H9 (cell line): Measurements from ENCODE around the gene GPC6. TPM values are rescaled to one million over a fixed set of nuclear protein-coding genes. Genes with fewer than 3 reads are reported as not detected.

Source experiments
- DNase-seq: peaks from one replicate; pipeline ENCODE4 v3.0.0-alpha.2; 2017
- H2AFZ ChIP-seq: one replicate; pipeline ENCODE4 v1.6.1; 2013; ENCODE audit warnings: mild to moderate bottlenecking, low read length, control low read depth, moderate library complexity
- H2AK5ac ChIP-seq: 2 replicates; pipeline ENCODE4 v1.6.1; 2013; ENCODE audit warnings: low read length, control low read depth, mixed read lengths; ENCODE audit not compliant: insufficient read length
- H2BK120ac ChIP-seq: one replicate; pipeline ENCODE4 v1.6.1; 2013; ENCODE audit warnings: low read depth, mild to moderate bottlenecking, low read length, control low read depth, inconsistent platforms; ENCODE audit not compliant: poor library complexity, severe bottlenecking
- H2BK12ac ChIP-seq: 2 replicates; pipeline ENCODE4 v1.6.1; 2013; ENCODE audit warnings: low read length, control low read depth, mixed read lengths, low read depth; ENCODE audit not compliant: insufficient read length
- H2BK15ac ChIP-seq: 2 replicates; pipeline ENCODE4 v1.6.1; 2013; ENCODE audit warnings: low read depth, low read length, control low read depth
- H2BK20ac ChIP-seq: one replicate; pipeline ENCODE4 v1.6.1; 2013; ENCODE audit warnings: low read depth, mild to moderate bottlenecking, low read length, control low read depth, inconsistent platforms; ENCODE audit not compliant: poor library complexity, severe bottlenecking
- H2BK5ac ChIP-seq: 2 replicates; pipeline ENCODE4 v1.6.1; 2013; ENCODE audit warnings: low read length, control low read depth, mixed read lengths; ENCODE audit not compliant: insufficient read length
- H3K14ac ChIP-seq: 2 replicates; pipeline ENCODE4 v1.6.1; 2013; ENCODE audit warnings: low read length, control low read depth; ENCODE audit not compliant: insufficient read depth
- H3K18ac ChIP-seq: 2 replicates; pipeline ENCODE4 v1.6.1; 2013; ENCODE audit warnings: low read depth, mild to moderate bottlenecking, mixed read lengths, low read length, control low read depth; ENCODE audit not compliant: insufficient read length
- H3K23ac ChIP-seq: 2 replicates; pipeline ENCODE4 v1.6.1; 2013; ENCODE audit warnings: low read length, control low read depth, mixed read lengths, low read depth; ENCODE audit not compliant: insufficient read length
- H3K23me2 ChIP-seq: 2 replicates; pipeline ENCODE4 v1.6.1; 2013; ENCODE audit warnings: low read depth, mild to moderate bottlenecking, mixed read lengths, low read length, control low read depth; ENCODE audit not compliant: insufficient read length, poor library complexity, severe bottlenecking
- H3K27ac ChIP-seq: 2 replicates; pipeline ENCODE4 v1.5.1; 2013; ENCODE audit warnings: low read length, control low read depth, mixed read lengths, low read depth; ENCODE audit not compliant: insufficient read length
- H3K27me3 ChIP-seq: 2 replicates; pipeline ENCODE4 v1.6.1; 2013; ENCODE audit warnings: low read length, control low read depth, inconsistent platforms; ENCODE audit not compliant: insufficient read depth
- H3K4ac ChIP-seq: 2 replicates; pipeline ENCODE4 v1.6.1; 2013; ENCODE audit warnings: low read depth, mild to moderate bottlenecking, control low read depth, inconsistent platforms, low read length, moderate library complexity
- H3K4me1 ChIP-seq: 2 replicates; pipeline ENCODE4 v1.6.1; 2013; ENCODE audit warnings: low read length, control low read depth, inconsistent platforms; ENCODE audit not compliant: insufficient read depth
- H3K4me2 ChIP-seq: 2 replicates; pipeline ENCODE4 v1.6.1; 2013; ENCODE audit warnings: low read length, control low read depth, mixed read lengths; ENCODE audit not compliant: insufficient read length, insufficient read depth
- H3K56ac ChIP-seq: 2 replicates; pipeline ENCODE4 v1.6.1; 2013; ENCODE audit warnings: low read depth, mild to moderate bottlenecking, mixed read lengths, low read length, control low read depth; ENCODE audit not compliant: insufficient read length
- H3K79me1 ChIP-seq: 2 replicates; pipeline ENCODE4 v1.6.1; 2013; ENCODE audit warnings: low read depth, mild to moderate bottlenecking, moderate library complexity, low read length, control low read depth, inconsistent platforms; ENCODE audit not compliant: insufficient read depth, poor library complexity, severe bottlenecking
- H3K79me2 ChIP-seq: 2 replicates; pipeline ENCODE4 v1.6.1; 2013; ENCODE audit warnings: low read length, control low read depth, inconsistent platforms; ENCODE audit not compliant: insufficient read depth
- H3K9ac ChIP-seq: 2 replicates; pipeline ENCODE4 v1.6.1; 2013; ENCODE audit warnings: low read length, control low read depth, mixed read lengths; ENCODE audit not compliant: insufficient read length; ENCODE audit errors: extremely low read depth
- H3K9me3 ChIP-seq: one replicate; pipeline ENCODE4 v1.6.1; 2013; ENCODE audit warnings: low read depth, low read length, inconsistent platforms; ENCODE audit not compliant: control insufficient read depth
- H3T11ph ChIP-seq: one replicate; pipeline ENCODE4 v1.6.1; 2013; ENCODE audit warnings: mild to moderate bottlenecking, low read length, control low read depth, inconsistent platforms
- H4K20me1 ChIP-seq: one replicate; pipeline ENCODE4 v1.6.1; 2013; ENCODE audit not compliant: control insufficient read depth, insufficient read length, insufficient read depth
- H4K5ac ChIP-seq: 2 replicates; pipeline ENCODE4 v1.6.1; 2013; ENCODE audit warnings: low read depth, mild to moderate bottlenecking, mixed read lengths, low read length, control low read depth; ENCODE audit not compliant: insufficient read length
- H4K8ac ChIP-seq: replicated peaks from 2 replicates; pipeline ENCODE4 v1.6.1; 2013; ENCODE audit warnings: low read length, control low read depth, mixed read lengths, low read depth; ENCODE audit not compliant: insufficient read length
- H4K91ac ChIP-seq: 2 replicates; pipeline ENCODE4 v1.6.1; 2013; ENCODE audit warnings: low read depth, mild to moderate bottlenecking, moderate library complexity, mixed read lengths, low read length, control low read depth; ENCODE audit not compliant: insufficient read length
- H3K27ac Mint-ChIP-seq, 3 experiments: 2 replicates in 2 of 3; 3 replicates in 1 of 3; pipeline ENCODE4 v1.8.0; 2020 to 2021; ENCODE audit warnings: mixed read lengths in 3 of 3, mild to moderate bottlenecking in 1 of 3, moderate library complexity in 1 of 3
- H3K27me3 Mint-ChIP-seq: 2 replicates; pipeline ENCODE4 v1.8.0; 2021; ENCODE audit warnings: low read depth, mild to moderate bottlenecking, moderate library complexity, mixed read lengths
- H3K36me3 Mint-ChIP-seq, 3 experiments: 2 replicates in 2 of 3; 3 replicates in 1 of 3; pipeline ENCODE4 v1.8.0; 2020 to 2021; ENCODE audit warnings: low read depth in 3 of 3, mixed read lengths in 3 of 3; ENCODE audit not compliant: insufficient read depth in 1 of 3
- H3K4me1 Mint-ChIP-seq, 2 experiments: 2 replicates each; pipeline ENCODE4 v1.8.0; 2020; ENCODE audit warnings: mixed read lengths in 2 of 2
- H3K4me3 Mint-ChIP-seq, 2 experiments: 2 replicates in 1 of 2; 3 replicates in 1 of 2; pipeline ENCODE4 v1.8.0; 2020 to 2021; ENCODE audit warnings: mild to moderate bottlenecking in 2 of 2, mixed read lengths in 2 of 2, moderate library complexity in 1 of 2
- H3K9me3 Mint-ChIP-seq, 2 experiments: 2 replicates in 1 of 2; 3 replicates in 1 of 2; pipeline ENCODE4 v1.8.0; 2020; ENCODE audit warnings: mild to moderate bottlenecking in 2 of 2, mixed read lengths in 2 of 2, moderate library complexity in 1 of 2
- CTCF ChIP-seq: fragments of 200-600 bp; sonication (generic); conservative IDR thresholded peaks from 3 replicates; pipeline ENCODE4 v1.8.0; 2021; ENCODE audit warnings: antibody characterized with exemption, mild to moderate bottlenecking
- WGBS: extraction: QIAGEN DNeasy Blood & Tissue Kit; methylation state at CpG from one replicate; pipeline ENCODE4 v1.1.7; 2013; ENCODE audit warnings: missing lambda C conversion rate, low lambda C conversion rate, mixed read lengths; ENCODE audit not compliant: insufficient read length; ENCODE audit errors: extremely low coverage; 5-methylcytosine and 5-hydroxymethylcytosine counted together
- total RNA-seq: library from RNA; stranded (reverse); gene quantifications from 2 replicates; pipeline ENCODE4 v1.2.1, GENCODE V29; 2021

The GPC6 gene
- total RNA-seq, 1 experiment from 2014 or later, result 15.6 TPM

- H3K23ac ChIP-seq, result no peak overlapping the region
- H3K27me3 Mint-ChIP-seq, result no peaks in the 10 kb centered on the region
- H3K4me1 Mint-ChIP-seq, result peaks cover 6 to 17% of the 10 kb centered on the region in 2 experiments
- no CpG with 5 or more reads among the region's 1 CpG for WGBS
- no peak overlapping the region for H3K18ac ChIP-seq
- H3K36me3 Mint-ChIP-seq, result no peaks in the 10 kb centered on the region
- DNase-seq, result no peak
- no peaks in the 10 kb centered on the region for H4K20me1 ChIP-seq
- H2BK5ac ChIP-seq, result no peak overlapping the region
- H3K9me3 Mint-ChIP-seq, result no peaks in the 10 kb centered on the region
- H2AFZ ChIP-seq, result no peak overlapping the region
- H4K8ac ChIP-seq, result no peak overlapping the region
- no peak overlapping the region for H4K5ac ChIP-seq
- no peak overlapping the region for H3K27ac Mint-ChIP-seq
- H3K9me3 ChIP-seq, result no peaks in the 10 kb centered on the region
- H3K56ac ChIP-seq, result no peak overlapping the region
- no peak for TF ChIP-seq CTCF
- H2BK15ac ChIP-seq, result no peak overlapping the region
- H3K4me1 ChIP-seq, result no peaks in the 10 kb centered on the region
- H3K14ac ChIP-seq, result no peak overlapping the region
- H2BK120ac ChIP-seq, result no peak overlapping the region
- no peak overlapping the region for H2AK5ac ChIP-seq
- no peak overlapping the region for H3K4me3 Mint-ChIP-seq
- H3K27me3 ChIP-seq, result no peaks in the 10 kb centered on the region
- H3K4me2 ChIP-seq, result no peak overlapping the region
- H3T11ph ChIP-seq, result no peak overlapping the region
- no peak overlapping the region for H2BK12ac ChIP-seq
- no peaks in the 10 kb centered on the region for H3K79me1 ChIP-seq
- no peak overlapping the region for H4K91ac ChIP-seq
- no peak overlapping the region for H3K9ac ChIP-seq
- no peak overlapping the region for H3K4ac ChIP-seq
- no peaks in the 10 kb centered on the region for H3K79me2 ChIP-seq
- no peak overlapping the region for H3K27ac ChIP-seq
- H3K23me2 ChIP-seq, result no peaks in the 10 kb centered on the region
- H2BK20ac ChIP-seq, result no peak overlapping the region
Observed at GRCh38 chr13:94028650-94029049, 802.0 kb downstream of the GPC6 start.
